HepG2 (cell line): ENCODE results near the gene TRIM2. TPM values are rescaled to one million over a fixed set of nuclear protein-coding genes. Genes with fewer than 3 reads are reported as not detected.

ENCODE experiments used
- AHDC1 ChIP-seq: sonication (generic); formaldehyde crosslinking; IDR thresholded peaks from 2 replicates; pipeline ENCODE4 v1.5.1; 2020; ENCODE audit warnings: mild to moderate bottlenecking, missing genetic modification reagents, borderline replicate concordance
- ARNT ChIP-seq: fragments of 450-650 bp; IDR thresholded peaks from 2 replicates; pipeline ENCODE4 v1.6.1; 2017
- ARNTL ChIP-seq: sonication (generic); formaldehyde crosslinking; IDR thresholded peaks from 2 replicates; pipeline ENCODE4 v1.4.0; 2020; ENCODE audit warnings: mild to moderate bottlenecking, missing genetic modification reagents
- ELK4 ChIP-seq: sonication (generic); formaldehyde crosslinking; IDR thresholded peaks from 2 replicates; pipeline ENCODE4 v1.9.0; 2021; ENCODE audit warnings: missing genetic modification reagents, borderline replicate concordance
- IKZF1 ChIP-seq: fragments of 450-650 bp; IDR thresholded peaks from 2 replicates; pipeline ENCODE4 v1.7.1; 2016
- KMT2A ChIP-seq: sonication (generic); formaldehyde crosslinking; IDR thresholded peaks from 2 replicates; pipeline ENCODE4 v1.4.0; 2020; ENCODE audit warnings: missing genetic modification reagents
- MAFK ChIP-seq, 2 experiments: IDR thresholded peaks in 1 of 2; conservative IDR thresholded peaks in 1 of 2; 2 replicates each; pipeline ENCODE4 v1.6.1; 2011; ENCODE audit warnings: improper control_type of control experiment in 2 of 2, low read length in 2 of 2
- MED1 ChIP-seq: sonication (generic); formaldehyde crosslinking; IDR thresholded peaks from 2 replicates; pipeline ENCODE4 v1.4.0; 2020; ENCODE audit warnings: missing genetic modification reagents
- MEIS2 ChIP-seq: sonication (generic); formaldehyde crosslinking; IDR thresholded peaks from 2 replicates; pipeline ENCODE4 v1.9.0; 2021; ENCODE audit warnings: mild to moderate bottlenecking, missing genetic modification reagents
- MTERF4 ChIP-seq: sonication (generic); formaldehyde crosslinking; IDR thresholded peaks from 2 replicates; pipeline ENCODE4 v1.8.0; 2023; ENCODE audit warnings: mild to moderate bottlenecking, missing genetic modification reagents
- MXD4 ChIP-seq: IDR thresholded peaks from 2 replicates; pipeline ENCODE4 v1.6.1; 2016; ENCODE audit warnings: mild to moderate bottlenecking, missing biosample characterization, missing genetic modification reagents
- ZBTB42 ChIP-seq: sonication (generic); formaldehyde crosslinking; IDR thresholded peaks from 2 replicates; pipeline ENCODE4 v1.5.0; 2020; ENCODE audit warnings: mild to moderate bottlenecking, missing genetic modification reagents
- ZBTB49 ChIP-seq: sonication (generic); formaldehyde crosslinking; IDR thresholded peaks from 2 replicates; pipeline ENCODE4 v1.4.0; 2020; ENCODE audit warnings: missing genetic modification reagents, borderline replicate concordance
- ZFP82 ChIP-seq: sonication (generic); formaldehyde crosslinking; IDR thresholded peaks from 2 replicates; pipeline ENCODE4 v1.5.1; 2020; ENCODE audit warnings: mild to moderate bottlenecking, missing genetic modification reagents, borderline replicate concordance
- ZNF615 ChIP-seq: sonication (generic); formaldehyde crosslinking; IDR thresholded peaks from 2 replicates; pipeline ENCODE4 v1.5.0; 2020; ENCODE audit warnings: mild to moderate bottlenecking, missing genetic modification reagents, borderline replicate concordance
- ZNF761 ChIP-seq: sonication (generic); formaldehyde crosslinking; conservative IDR thresholded peaks from 2 replicates; pipeline ENCODE4 v1.4.0; 2020; ENCODE audit warnings: mild to moderate bottlenecking, missing genetic modification reagents
- ZSCAN25 ChIP-seq: sonication (generic); formaldehyde crosslinking; IDR thresholded peaks from 2 replicates; pipeline ENCODE4 v1.8.0; 2022; ENCODE audit warnings: mild to moderate bottlenecking, missing genetic modification reagents
- ZSCAN5A ChIP-seq: sonication (generic); formaldehyde crosslinking; IDR thresholded peaks from 2 replicates; pipeline ENCODE4 v1.8.0; 2022; ENCODE audit warnings: mild to moderate bottlenecking, missing genetic modification reagents, borderline replicate concordance
- polyA plus RNA-seq, 8 experiments: library from polyadenylated mRNA; depleted of rRNA in 3 of 8; stranded (reverse) in 7 of 8; unstranded in 1 of 8; fragments of >200 nt; fragmentation: Illumina TruSeq in 4 of 8; extraction: Trizol in 4 of 8; gene quantifications; 2 replicates each; pipeline versions ENCODE4 v1.2.1 to v1.2.3, GENCODE V29; 2011 to 2016; ENCODE audit warnings: low read depth in 4 of 8, missing spikeins in 1 of 8, mixed read lengths in 1 of 8; ENCODE audit not compliant: insufficient read depth in 1 of 8
- total RNA-seq, 5 experiments: library from RNA; depleted of rRNA; stranded (reverse); fragments of >200 nt; fragmentation: Illumina TruSeq; extraction: Trizol; gene quantifications; 2 replicates each; pipeline ENCODE4 v1.2.3, GENCODE V29; 2016; ENCODE audit warnings: low read depth in 1 of 5

TRIM2 gene
- total and polyA plus RNA-seq, 2 of the 13 experiments (the other 11 are each of a cell fraction or from before 2014, with no cell fraction given) = 2.1 to 4.2 TPM

- TF ChIP-seq KMT2A (no peak), ZBTB42 (no peak), MED1 (CRISPR knock-in tag) (peak; percentile 72), ZNF615 (no peak), ARNT (no peak), ZSCAN25 (CRISPR knock-in tag) (no peak), AHDC1 (CRISPR knock-in tag) (peak; percentile 83), MEIS2 (CRISPR knock-in tag) (no peak), IKZF1 (no peak), MXD4 (CRISPR knock-in tag) (no peak), ELK4 (CRISPR knock-in tag) (no peak), ZFP82 (CRISPR knock-in tag) (no peak), MTERF4 (CRISPR knock-in tag) (no peak), ZSCAN5A (peak; percentile 34; the same call in 1 of the 2 replicates), ARNTL (CRISPR knock-in tag) (no peak), ZNF761 (CRISPR knock-in tag) (no peak), ZBTB49 (no peak), MAFK (conservative IDR thresholded peaks at IDR 0.05 in 1 of 2, IDR thresholded peaks at IDR 0.05 in 1 of 2; ENCODE audit: low read length in 2 of 2) (no peak)
Measured at GRCh38 chr4:153174821-153175567, 29.2 kb upstream of the TRIM2 start (continued).
